ENCODE results near the gene YWHAB. TPM values are rescaled to one million over a fixed set of nuclear protein-coding genes. Genes with fewer than 3 reads are reported as not detected.

The YWHAB gene
- total RNA-seq (109 TPM), polyA plus RNA-seq (107 TPM)
- long read RNA-seq, donor 1, transcript YWHAB-201 (6 exons, 3,049 nt) = major isoform, 17 of 29 reads
- long read RNA-seq, donor 1, partial matches to known transcripts = 11 of 29 reads
- long read RNA-seq, donor 1, other reads (novel, unspliced or antisense) = 0 of 29 reads
- long read RNA-seq, donor 2, transcript YWHAB-201 (6 exons, 3,049 nt) = major isoform, 200 of 282 reads
- long read RNA-seq, donor 2, transcript YWHAB-202 (7 exons, 3,109 nt) = minor isoform, 13 of 282 reads
- long read RNA-seq, donor 2, partial matches to known transcripts = 69 of 282 reads
- long read RNA-seq, donor 2, other reads (novel, unspliced or antisense) = 0 of 282 reads
- long read RNA-seq, donor 3, transcript YWHAB-201 (6 exons, 3,049 nt) = major isoform, 92 of 180 reads
- long read RNA-seq, donor 3, transcript YWHAB-202 (7 exons, 3,109 nt) = minor isoform, 5 of 180 reads
- long read RNA-seq, donor 3, partial matches to known transcripts = 82 of 180 reads
- long read RNA-seq, donor 3, other reads (novel, unspliced or antisense) = 0 of 180 reads
- long read RNA-seq, donor 4, transcript YWHAB-201 (6 exons, 3,049 nt) = major isoform, 62 of 127 reads
- long read RNA-seq, donor 4, transcript YWHAB-202 (7 exons, 3,109 nt) = minor isoform, 6 of 127 reads
- long read RNA-seq, donor 4, partial matches to known transcripts = 59 of 127 reads
- long read RNA-seq, donor 4, other reads (novel, unspliced or antisense) = 0 of 127 reads
- long read RNA-seq, donor 5, transcript YWHAB-202 (7 exons, 3,109 nt) = minor isoform, 7 of 205 reads
- long read RNA-seq, donor 5, transcript YWHAB-201 (6 exons, 3,049 nt) = major isoform, 94 of 205 reads
- long read RNA-seq, donor 5, partial matches to known transcripts = 104 of 205 reads
- long read RNA-seq, donor 5, other reads (novel, unspliced or antisense) = 0 of 205 reads
- long read RNA-seq, donor 6, transcript YWHAB-201 (6 exons, 3,049 nt) = major isoform, 72 of 277 reads
- long read RNA-seq, donor 6, transcript YWHAB-202 (7 exons, 3,109 nt) = minor isoform, 8 of 277 reads
- long read RNA-seq, donor 6, partial matches to known transcripts = 196 of 277 reads
- long read RNA-seq, donor 6, other reads (novel, unspliced or antisense) = 0 of 277 reads
- long read RNA-seq, donor 7, transcript YWHAB-202 (7 exons, 3,109 nt) = minor isoform, 5 of 214 reads
- long read RNA-seq, donor 7, transcript YWHAB-201 (6 exons, 3,049 nt) = major isoform, 94 of 214 reads
- long read RNA-seq, donor 7, partial matches to known transcripts = 115 of 214 reads
- long read RNA-seq, donor 7, other reads (novel, unspliced or antisense) = 0 of 214 reads
- long read RNA-seq, donor 8, transcript YWHAB-202 (7 exons, 3,109 nt) = minor isoform, 10 of 51 reads
- long read RNA-seq, donor 8, transcript YWHAB-201 (6 exons, 3,049 nt) = major isoform, 41 of 51 reads
- long read RNA-seq, donor 8, partial matches to known transcripts = 0 of 51 reads
- long read RNA-seq, donor 8, other reads (novel, unspliced or antisense) = 0 of 51 reads
- long read RNA-seq, donor 9, transcript YWHAB-201 (6 exons, 3,049 nt) = major isoform, 42 of 128 reads
- long read RNA-seq, donor 9, transcript YWHAB-202 (7 exons, 3,109 nt) = minor isoform, 5 of 128 reads
- long read RNA-seq, donor 9, partial matches to known transcripts = 81 of 128 reads
- long read RNA-seq, donor 9, other reads (novel, unspliced or antisense) = 0 of 128 reads
- long read RNA-seq, donor 10, transcript YWHAB-202 (7 exons, 3,109 nt) = minor isoform, 10 of 115 reads
- long read RNA-seq, donor 10, transcript YWHAB-201 (6 exons, 3,049 nt) = major isoform, 68 of 115 reads
- long read RNA-seq, donor 10, partial matches to known transcripts = 37 of 115 reads
- long read RNA-seq, donor 10, other reads (novel, unspliced or antisense) = 0 of 115 reads

DNA sequence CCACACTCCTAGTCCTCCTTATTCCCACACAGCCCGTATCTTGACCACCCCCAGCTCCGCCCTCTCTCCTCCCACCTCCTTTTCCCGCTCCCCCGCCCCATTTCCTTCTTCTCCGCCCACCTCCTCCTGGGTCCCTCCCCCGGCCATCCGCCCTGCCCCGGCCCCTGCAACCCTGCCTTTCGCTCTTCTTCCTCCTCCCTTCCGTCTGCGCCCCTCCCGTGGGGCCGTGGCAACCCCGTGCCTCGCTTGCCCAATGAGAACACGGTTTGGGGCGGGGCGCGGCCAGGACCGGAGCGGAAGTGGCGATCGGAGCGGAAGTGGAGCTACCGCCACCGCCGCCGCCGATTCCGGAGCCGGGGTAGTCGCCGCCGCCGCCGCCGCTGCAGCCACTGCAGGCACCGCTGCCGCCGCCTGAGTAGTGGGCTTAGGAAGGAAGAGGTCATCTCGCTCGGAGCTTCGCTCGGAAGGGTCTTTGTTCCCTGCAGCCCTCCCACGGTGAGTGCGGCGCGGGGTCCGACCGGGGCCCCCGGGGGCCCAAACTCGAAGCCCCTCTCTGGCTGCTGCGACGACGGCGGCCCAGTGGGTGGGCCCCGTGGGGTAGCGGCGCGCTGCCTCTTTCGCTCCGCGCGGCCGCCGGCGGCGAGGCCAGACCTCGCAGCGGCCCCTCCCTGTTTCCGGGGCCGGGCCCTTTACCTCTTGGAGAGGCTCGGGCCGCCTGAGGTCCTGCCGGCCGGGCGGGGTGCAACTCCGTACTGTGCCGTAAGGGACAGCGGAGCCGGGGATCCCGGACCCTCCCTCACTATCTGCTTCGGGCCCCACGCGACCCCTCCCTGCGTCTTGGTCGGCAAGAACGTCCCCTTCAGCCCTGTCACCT, at the start of gene YWHAB:
YWHAB (plus strand) TSS at position 314 of the 874 bp plus-strand sequence. CDS start 15,829 bp downstream, outside the sequence.
- H3K27me3 ChIP-seq (ENCODE audit: control insufficient read depth in 2 of 2, insufficient read depth in 1 of 2, low read length in 1 of 2) = no peaks in the 10 kb centered on the region
- H3K9me3 ChIP-seq (ENCODE audit: control insufficient read depth in 2 of 2, insufficient read depth in 1 of 2, low read length in 1 of 2) = peaks cover 0 to 1% of the 10 kb centered on the region in 2 donors
- under 1% methylated on average over 88 of the region's 88 CpGs for WGBS
- H3K36me3 ChIP-seq (ENCODE audit: control insufficient read depth in 2 of 2, insufficient read depth in 2 of 2, low read length in 1 of 2) = peaks cover 0 to 2% of the 10 kb centered on the region in 2 donors
- H3K4me1 ChIP-seq (ENCODE audit: control insufficient read depth in 2 of 2, insufficient read depth in 2 of 2, low read length in 2 of 2) = peaks cover 18 to 20% of the 10 kb centered on the region in 2 donors
- H3K4me3 ChIP-seq (ENCODE audit: low read length in 2 of 2) = peak within 1 kb of the TSS; percentile 95 to 97
- peak within 1 kb of the TSS; percentile 84 to 99 for H3K27ac ChIP-seq (ENCODE audit: low read depth in 1 of 2, low read length in 1 of 2)
- peak; percentile 74 to 98 (median 94) for DNase-seq (ENCODE audit: low read depth in 6 of 9, low spot score in 9 of 9)

DNA sequence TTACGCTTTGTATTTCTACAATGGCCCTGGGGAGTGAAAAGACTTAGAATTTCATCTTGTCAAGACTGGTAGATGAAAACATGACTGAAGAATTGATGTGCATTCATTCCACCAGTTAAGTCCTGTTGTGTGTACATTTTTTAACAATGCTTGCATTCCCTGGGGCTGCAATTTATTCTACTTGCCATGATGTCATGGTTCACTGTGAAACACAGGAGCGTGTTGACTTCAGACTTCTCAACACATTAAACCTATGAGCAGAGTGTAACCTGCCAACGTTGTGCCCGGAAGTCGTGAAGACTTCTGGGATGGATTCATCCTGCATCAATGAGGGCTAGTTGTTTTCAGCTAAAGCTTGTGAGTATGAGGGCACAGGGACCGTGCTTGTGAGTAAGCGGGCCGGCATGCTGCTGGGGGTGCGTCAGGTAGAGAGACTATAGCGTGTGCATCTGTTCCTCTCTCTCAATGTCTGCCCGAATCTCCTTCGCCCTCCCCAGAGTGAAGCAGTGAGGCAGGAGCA, 48.8 kb upstream of the YWHAB start:
- Histone ChIP-seq H3K27me3 (ENCODE audit: control insufficient read depth in 2 of 2, insufficient read depth in 1 of 2, low read length in 1 of 2) (peaks cover 0 to 11% of the 10 kb centered on the region in 2 donors), H3K4me3 (ENCODE audit: low read length in 2 of 2) (no peak overlapping the region), H3K36me3 (ENCODE audit: control insufficient read depth in 2 of 2, insufficient read depth in 2 of 2, low read length in 1 of 2) (no peaks in the 10 kb centered on the region), H3K4me1 (ENCODE audit: control insufficient read depth in 2 of 2, insufficient read depth in 2 of 2, low read length in 2 of 2) (no peaks in the 10 kb centered on the region), H3K9me3 (ENCODE audit: control insufficient read depth in 2 of 2, insufficient read depth in 1 of 2, low read length in 1 of 2) (no peaks in the 10 kb centered on the region), H3K27ac (ENCODE audit: low read depth in 1 of 2, low read length in 1 of 2) (no peak overlapping the region)
- WGBS = 93% methylated on average over 12 of the region's 12 CpGs
- DNase-seq (ENCODE audit: low read depth in 6 of 9, low spot score in 9 of 9) = no peak

DNA sequence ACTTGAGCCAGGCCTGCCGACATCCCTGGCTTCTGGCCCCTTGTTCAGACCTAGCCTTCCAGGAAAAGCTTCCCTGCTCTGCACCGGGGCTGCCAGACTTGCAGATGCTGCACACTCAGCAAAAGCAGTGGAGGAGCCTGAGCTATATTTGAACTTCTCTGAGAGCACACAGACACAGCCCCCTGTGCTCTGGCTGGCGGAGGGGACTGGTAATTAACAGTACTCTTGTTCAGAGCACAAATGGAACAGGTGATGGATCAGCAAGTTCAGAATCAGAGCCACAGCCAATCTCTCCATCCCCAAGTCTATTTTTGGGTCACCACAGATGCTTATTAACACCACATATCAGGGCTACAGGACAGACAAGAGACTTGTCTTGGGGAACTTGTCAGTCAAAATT, 47.6 kb upstream of the YWHAB start:
- H3K36me3 ChIP-seq (ENCODE audit: control insufficient read depth in 2 of 2, insufficient read depth in 2 of 2, low read length in 1 of 2) = no peaks in the 10 kb centered on the region
- DNase-seq (ENCODE audit: low read depth in 6 of 9, low spot score in 9 of 9) = no peak
- 81% methylated on average over 3 of the region's 3 CpGs for WGBS
- H3K9me3 ChIP-seq (ENCODE audit: control insufficient read depth in 2 of 2, insufficient read depth in 1 of 2, low read length in 1 of 2) = no peaks in the 10 kb centered on the region
- no peak overlapping the region for H3K27ac ChIP-seq (ENCODE audit: low read depth in 1 of 2, low read length in 1 of 2)
- H3K4me1 ChIP-seq (ENCODE audit: control insufficient read depth in 2 of 2, insufficient read depth in 2 of 2, low read length in 2 of 2) = no peaks in the 10 kb centered on the region
- peaks cover 0 to 3% of the 10 kb centered on the region in 2 donors for H3K27me3 ChIP-seq (ENCODE audit: control insufficient read depth in 2 of 2, insufficient read depth in 1 of 2, low read length in 1 of 2)
- no peak overlapping the region for H3K4me3 ChIP-seq (ENCODE audit: low read length in 2 of 2)

DNA sequence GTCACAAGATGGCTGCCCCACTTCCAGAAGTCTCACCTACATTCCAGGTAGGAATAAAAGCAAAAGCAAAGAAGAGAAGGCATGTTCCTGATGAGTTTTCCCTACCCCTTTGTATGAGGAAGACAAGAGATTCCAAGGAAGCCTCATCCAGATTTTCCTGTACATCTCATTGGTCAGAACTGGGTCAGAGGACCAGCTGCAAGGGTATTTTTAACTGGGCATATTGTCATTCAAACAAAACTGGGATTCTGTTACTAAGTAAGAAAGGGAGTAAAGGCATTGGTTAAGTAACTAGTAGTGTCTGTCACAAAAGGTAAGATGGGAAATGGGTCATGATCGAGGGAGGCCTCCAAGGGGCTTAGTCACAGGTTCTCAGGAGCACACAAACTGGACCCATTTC, 47.0 kb upstream of the YWHAB start:
- no peak overlapping the region for H3K27ac ChIP-seq (ENCODE audit: low read depth in 1 of 2, low read length in 1 of 2)
- DNase-seq (ENCODE audit: low read depth in 6 of 9, low spot score in 9 of 9) = no peak
- no peaks in the 10 kb centered on the region for H3K9me3 ChIP-seq (ENCODE audit: control insufficient read depth in 2 of 2, insufficient read depth in 1 of 2, low read length in 1 of 2)
- no peak overlapping the region for H3K4me3 ChIP-seq (ENCODE audit: low read length in 2 of 2)
- peaks cover 0 to 3% of the 10 kb centered on the region in 2 donors for H3K27me3 ChIP-seq (ENCODE audit: control insufficient read depth in 2 of 2, insufficient read depth in 1 of 2, low read length in 1 of 2)
- 92% methylated on average over 1 of the region's 1 CpG for WGBS
- no peaks in the 10 kb centered on the region for H3K36me3 ChIP-seq (ENCODE audit: control insufficient read depth in 2 of 2, insufficient read depth in 2 of 2, low read length in 1 of 2)
- H3K4me1 ChIP-seq (ENCODE audit: control insufficient read depth in 2 of 2, insufficient read depth in 2 of 2, low read length in 2 of 2) = no peaks in the 10 kb centered on the region

DNA sequence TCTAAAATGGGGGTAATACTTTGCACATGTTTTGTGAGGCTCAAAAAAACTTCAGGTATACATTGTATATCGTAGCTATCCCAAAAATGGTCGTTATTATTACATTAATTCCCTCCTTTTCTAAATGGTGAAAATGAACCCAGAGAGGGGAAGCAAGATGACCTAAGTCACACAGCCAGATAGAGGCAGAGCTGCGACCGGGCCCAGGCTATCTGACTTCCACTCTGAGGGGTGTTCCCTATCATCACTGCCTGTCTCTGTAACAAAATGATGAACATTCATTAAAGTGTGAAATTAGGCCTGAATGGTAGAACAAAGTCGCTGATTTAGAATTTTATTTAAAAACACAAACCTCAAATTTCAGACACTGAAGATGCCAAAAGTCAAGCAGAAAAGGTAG, 46.0 kb upstream of the YWHAB start:
- WGBS = 86% methylated on average over 5 of the region's 5 CpGs
- Histone ChIP-seq H3K4me3 (ENCODE audit: low read length in 2 of 2) (no peak overlapping the region), H3K27ac (ENCODE audit: low read depth in 1 of 2, low read length in 1 of 2) (no peak overlapping the region), H3K9me3 (ENCODE audit: control insufficient read depth in 2 of 2, insufficient read depth in 1 of 2, low read length in 1 of 2) (no peaks in the 10 kb centered on the region), H3K27me3 (ENCODE audit: control insufficient read depth in 2 of 2, insufficient read depth in 1 of 2, low read length in 1 of 2) (peaks cover 0 to 3% of the 10 kb centered on the region in 2 donors), H3K36me3 (ENCODE audit: control insufficient read depth in 2 of 2, insufficient read depth in 2 of 2, low read length in 1 of 2) (no peaks in the 10 kb centered on the region), H3K4me1 (ENCODE audit: control insufficient read depth in 2 of 2, insufficient read depth in 2 of 2, low read length in 2 of 2) (no peaks in the 10 kb centered on the region)
- DNase-seq (ENCODE audit: low read depth in 6 of 9, low spot score in 9 of 9) = no peak

DNA sequence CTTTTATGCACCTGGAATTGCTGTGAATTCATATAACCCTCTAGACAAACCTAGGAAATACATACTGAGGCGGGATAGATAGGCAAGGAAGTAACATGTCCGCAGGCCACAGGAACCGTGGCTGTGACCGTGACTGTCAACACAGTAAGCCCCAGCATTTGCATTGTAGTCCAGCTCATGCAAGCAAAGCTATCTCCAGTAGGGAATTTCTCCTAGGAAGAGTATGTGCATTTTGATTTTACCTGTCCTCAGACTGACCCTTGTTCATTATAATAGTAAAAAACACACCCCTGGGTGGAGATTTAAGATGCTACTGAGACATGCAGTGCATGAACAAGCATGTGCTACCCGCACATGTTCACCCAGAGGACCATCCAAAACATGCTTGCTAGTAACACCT, 44.7 kb upstream of the YWHAB start:
- Histone ChIP-seq H3K9me3 (ENCODE audit: control insufficient read depth in 2 of 2, insufficient read depth in 1 of 2, low read length in 1 of 2) (no peaks in the 10 kb centered on the region), H3K27ac (ENCODE audit: low read depth in 1 of 2, low read length in 1 of 2) (no peak overlapping the region), H3K36me3 (ENCODE audit: control insufficient read depth in 2 of 2, insufficient read depth in 2 of 2, low read length in 1 of 2) (no peaks in the 10 kb centered on the region), H3K4me1 (ENCODE audit: control insufficient read depth in 2 of 2, insufficient read depth in 2 of 2, low read length in 2 of 2) (no peaks in the 10 kb centered on the region), H3K4me3 (ENCODE audit: low read length in 2 of 2) (no peak overlapping the region), H3K27me3 (ENCODE audit: control insufficient read depth in 2 of 2, insufficient read depth in 1 of 2, low read length in 1 of 2) (peaks cover 0 to 3% of the 10 kb centered on the region in 2 donors)
- 94% methylated on average over 5 of the region's 5 CpGs for WGBS
- no peak for DNase-seq (ENCODE audit: low read depth in 6 of 9, low spot score in 9 of 9)

DNA sequence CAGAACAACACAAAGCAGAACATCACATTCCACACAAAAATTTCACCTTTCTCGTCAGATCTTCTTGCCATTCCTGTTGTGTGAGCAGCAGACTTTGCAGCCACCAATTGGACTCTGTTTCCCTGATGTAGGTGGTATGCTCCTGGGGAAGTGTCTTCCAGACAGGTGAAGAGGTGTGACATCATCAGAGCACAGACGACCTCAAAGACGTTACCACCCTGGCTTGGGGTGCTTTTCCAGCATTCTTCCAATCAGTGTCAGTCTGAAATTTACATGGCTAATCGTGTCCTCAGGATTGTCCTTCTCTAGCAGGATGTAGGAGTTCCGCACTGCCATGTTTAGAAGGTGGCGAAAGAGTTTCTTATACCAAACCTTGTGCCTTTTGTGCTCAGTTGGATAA, 43.5 kb upstream of the YWHAB start:
- 84% methylated on average over 6 of the region's 6 CpGs for WGBS
- DNase-seq (ENCODE audit: low read depth in 6 of 9, low spot score in 9 of 9) = no peak

More for the DNA sequence above, 43.5 kb upstream of the YWHAB start:
- Histone ChIP-seq H3K27me3 (ENCODE audit: control insufficient read depth in 2 of 2, insufficient read depth in 1 of 2, low read length in 1 of 2) (peaks cover 0 to 3% of the 10 kb centered on the region in 2 donors), H3K36me3 (ENCODE audit: control insufficient read depth in 2 of 2, insufficient read depth in 2 of 2, low read length in 1 of 2) (no peaks in the 10 kb centered on the region), H3K4me1 (ENCODE audit: control insufficient read depth in 2 of 2, insufficient read depth in 2 of 2, low read length in 2 of 2) (no peaks in the 10 kb centered on the region), H3K9me3 (ENCODE audit: control insufficient read depth in 2 of 2, insufficient read depth in 1 of 2, low read length in 1 of 2) (no peaks in the 10 kb centered on the region), H3K4me3 (ENCODE audit: low read length in 2 of 2) (no peak overlapping the region), H3K27ac (ENCODE audit: low read depth in 1 of 2, low read length in 1 of 2) (no peak overlapping the region)
